Measurements from ENCODE around the gene KLF4. TPM values are rescaled to one million over a fixed set of nuclear protein-coding genes. Genes with fewer than 3 reads are reported as not detected.
A peak's percentile ranks its signal among the peaks of the same experiment; 100 is the strongest.

Gene KLF4
- total and polyA plus RNA-seq, 2 of the 4 experiments (the other 2 are of a cell fraction), result 1.3 to 3.8 TPM

DNA sequence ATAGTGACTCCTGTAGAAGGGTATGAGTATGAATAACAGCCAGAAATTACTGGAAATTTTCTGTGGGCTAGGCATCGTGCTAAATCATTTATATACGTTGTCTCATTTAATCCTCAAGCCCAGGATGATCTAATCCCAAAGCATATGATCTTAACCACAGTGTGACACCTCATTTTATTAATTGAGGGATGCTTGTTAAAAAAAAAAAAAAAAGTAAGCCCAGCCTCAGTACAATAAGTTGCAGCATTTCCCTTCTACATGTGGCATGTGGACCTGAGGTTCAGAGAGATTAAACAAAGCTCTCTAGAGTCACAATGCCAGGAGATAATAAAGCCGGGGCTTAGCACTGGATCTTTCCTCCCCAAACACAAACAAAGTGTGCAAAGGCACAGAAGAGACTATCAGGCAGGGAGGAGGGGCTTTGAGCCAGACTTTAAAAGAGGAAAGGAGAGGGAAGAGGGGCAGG is 49.5 kb downstream of the KLF4 start:
- dilution Hi-C loops (cut with HindIII; ENCODE audit: low sequenced_read_pairs, unreplicated experiment), result no loop called here
- ATAC-seq (ENCODE audit: low read depth), result no peak
- POLR2A ChIA-PET (ENCODE audit: unreplicated experiment), result interaction anchor here (0.6 kb wide), 1 partner anchor 19 kb away, joined by 7 read pairs; no protein-coding TSS in a partner anchor

More for the DNA sequence above, 49.5 kb downstream of the KLF4 start:
- no peak overlapping the region for H2BK20ac ChIP-seq (ENCODE audit: low read depth, low read length)
- H4K20me1 ChIP-seq (ENCODE audit: insufficient read depth, low read length), result no peaks in the 10 kb centered on the region
- no peaks in the 10 kb centered on the region for H3K36me3 ChIP-seq (ENCODE audit: control insufficient read depth, insufficient read depth, low read length)
- H3K9ac ChIP-seq (ENCODE audit: low read depth, low read length), result no peak overlapping the region
- in situ Hi-C loops (cut with MboI; ENCODE audit: low sequenced_read_pairs) (no loop called here), intact Hi-C loops (cut with micrococcal nuclease) (no loop called here)
- H3K27me3 ChIP-seq (ENCODE audit: control insufficient read depth, insufficient read depth, low read length), result peaks cover 2% of the 10 kb centered on the region
- no peak overlapping the region for H3K4me3 ChIP-seq (ENCODE audit: insufficient read depth, low read depth, low read length)
- H4K91ac ChIP-seq (ENCODE audit: insufficient read depth, low read depth, low read length), result no peak overlapping the region
- no peak overlapping the region for H3K4me2 ChIP-seq (ENCODE audit: low read depth, low read length)
- no peak overlapping the region for H3K27ac ChIP-seq (ENCODE audit: insufficient read depth, low read length)
- H4K8ac ChIP-seq (ENCODE audit: low read depth in 2 of 2, low read length in 2 of 2), result no peak overlapping the region
- no peak overlapping the region for H3K4ac ChIP-seq (ENCODE audit: low read depth, low read length)
- no peak for DNase-seq
- H2AK9ac ChIP-seq (replicated peaks; ENCODE audit: low read depth, low read length, poor library complexity), result no peak overlapping the region
- peaks cover 3% of the 10 kb centered on the region; the same call in 1 of the 2 replicates for H3K4me1 ChIP-seq (ENCODE audit: control insufficient read depth, insufficient read depth, low read length)
- BruUV-seq (replicated peaks), result no TSS peak
- peak overlapping the region; percentile 58 for H2AFZ ChIP-seq (replicated peaks; ENCODE audit: low read length, poor library complexity)
- H3K9me1 ChIP-seq (ENCODE audit: insufficient read depth, low read length), result no peaks in the 10 kb centered on the region; the same call in 1 of the 2 replicates
- no peak overlapping the region for H2BK5ac ChIP-seq (ENCODE audit: low read depth, low read length, poor library complexity, severe bottlenecking)
- no peaks in the 10 kb centered on the region for H3K79me1 ChIP-seq (ENCODE audit: low read depth in 1 of 2, low read length in 2 of 2)
- no peak overlapping the region for H3K23ac ChIP-seq (ENCODE audit: low read depth, low read length)
- no peaks in the 10 kb centered on the region for H3K9me3 ChIP-seq (ENCODE audit: control insufficient read depth, insufficient read depth, low read length)
- no peak overlapping the region for H3K14ac ChIP-seq (replicated peaks; ENCODE audit: low read depth, low read length)
- no peak overlapping the region for H4K5ac ChIP-seq (ENCODE audit: low read depth, low read length)
- no peak overlapping the region for H2BK15ac ChIP-seq (ENCODE audit: low read depth, low read length)
- no peak overlapping the region for H2BK120ac ChIP-seq (ENCODE audit: low read depth, low read length)
- TF ChIP-seq, protein P1, sequence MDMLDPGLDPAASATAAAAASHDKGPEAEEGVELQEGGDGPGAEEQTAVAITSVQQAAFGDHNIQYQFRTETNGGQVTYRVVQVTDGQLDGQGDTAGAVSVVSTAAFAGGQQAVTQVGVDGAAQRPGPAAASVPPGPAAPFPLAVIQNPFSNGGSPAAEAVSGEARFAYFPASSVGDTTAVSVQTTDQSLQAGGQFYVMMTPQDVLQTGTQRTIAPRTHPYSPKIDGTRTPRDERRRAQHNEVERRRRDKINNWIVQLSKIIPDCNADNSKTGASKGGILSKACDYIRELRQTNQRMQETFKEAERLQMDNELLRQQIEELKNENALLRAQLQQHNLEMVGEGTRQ (IDR thresholded peaks at IDR 0.05; ENCODE audit: low read depth, low read length), result no peak
- TF ChIP-seq CHD1 (IDR thresholded peaks at IDR 0.05; ENCODE audit: low read depth, low read length) (no peak), POLR2A (IDR thresholded peaks at IDR 0.05; ENCODE audit: low read depth, low read length) (no peak), BHLHE40 (IDR thresholded peaks at IDR 0.05; ENCODE audit: low read depth, low read length) (no peak), RFX5 (IDR thresholded peaks at IDR 0.05; ENCODE audit: low read depth, low read length) (no peak), RAD21 (IDR thresholded peaks at IDR 0.05; ENCODE audit: low read length) (no peak), MAFK (IDR thresholded peaks at IDR 0.05; ENCODE audit: low read depth, low read length) (no peak), MXI1 (IDR thresholded peaks at IDR 0.05; ENCODE audit: borderline replicate concordance, low read depth, low read length) (no peak), FOS (IDR thresholded peaks at IDR 0.05; ENCODE audit: low read depth, low read length) (no peak), MAZ (IDR thresholded peaks at IDR 0.05; ENCODE audit: borderline replicate concordance, low read depth, low read length) (no peak), RCOR1 (IDR thresholded peaks at IDR 0.05; ENCODE audit: insufficient replicate concordance, low read length) (no peak), CEBPB (IDR thresholded peaks at IDR 0.05; ENCODE audit: low read depth, low read length) (no peak), NFE2L2 (IDR thresholded peaks at IDR 0.05; ENCODE audit: low read depth, low read length) (no peak), SMC3 (IDR thresholded peaks at IDR 0.05; ENCODE audit: low read depth, low read length) (no peak)
- TF ChIP-seq, protein P2, sequence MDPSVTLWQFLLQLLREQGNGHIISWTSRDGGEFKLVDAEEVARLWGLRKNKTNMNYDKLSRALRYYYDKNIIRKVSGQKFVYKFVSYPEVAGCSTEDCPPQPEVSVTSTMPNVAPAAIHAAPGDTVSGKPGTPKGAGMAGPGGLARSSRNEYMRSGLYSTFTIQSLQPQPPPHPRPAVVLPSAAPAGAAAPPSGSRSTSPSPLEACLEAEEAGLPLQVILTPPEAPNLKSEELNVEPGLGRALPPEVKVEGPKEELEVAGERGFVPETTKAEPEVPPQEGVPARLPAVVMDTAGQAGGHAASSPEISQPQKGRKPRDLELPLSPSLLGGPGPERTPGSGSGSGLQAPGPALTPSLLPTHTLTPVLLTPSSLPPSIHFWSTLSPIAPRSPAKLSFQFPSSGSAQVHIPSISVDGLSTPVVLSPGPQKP (IDR thresholded peaks at IDR 0.05; ENCODE audit: borderline replicate concordance, low read depth, low read length), result no peak
- TF ChIP-seq, protein P3, sequence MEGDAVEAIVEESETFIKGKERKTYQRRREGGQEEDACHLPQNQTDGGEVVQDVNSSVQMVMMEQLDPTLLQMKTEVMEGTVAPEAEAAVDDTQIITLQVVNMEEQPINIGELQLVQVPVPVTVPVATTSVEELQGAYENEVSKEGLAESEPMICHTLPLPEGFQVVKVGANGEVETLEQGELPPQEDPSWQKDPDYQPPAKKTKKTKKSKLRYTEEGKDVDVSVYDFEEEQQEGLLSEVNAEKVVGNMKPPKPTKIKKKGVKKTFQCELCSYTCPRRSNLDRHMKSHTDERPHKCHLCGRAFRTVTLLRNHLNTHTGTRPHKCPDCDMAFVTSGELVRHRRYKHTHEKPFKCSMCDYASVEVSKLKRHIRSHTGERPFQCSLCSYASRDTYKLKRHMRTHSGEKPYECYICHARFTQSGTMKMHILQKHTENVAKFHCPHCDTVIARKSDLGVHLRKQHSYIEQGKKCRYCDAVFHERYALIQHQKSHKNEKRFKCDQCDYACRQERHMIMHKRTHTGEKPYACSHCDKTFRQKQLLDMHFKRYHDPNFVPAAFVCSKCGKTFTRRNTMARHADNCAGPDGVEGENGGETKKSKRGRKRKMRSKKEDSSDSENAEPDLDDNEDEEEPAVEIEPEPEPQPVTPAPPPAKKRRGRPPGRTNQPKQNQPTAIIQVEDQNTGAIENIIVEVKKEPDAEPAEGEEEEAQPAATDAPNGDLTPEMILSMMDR (conservative IDR thresholded peaks at IDR 0.05; ENCODE audit: low read depth, low read length), result no peak
- CTCF ChIA-PET, result no interaction called here
- no peak overlapping the region for H2AK5ac ChIP-seq (ENCODE audit: low read depth, low read length)
- WGBS, 2 experiments (ENCODE audit: extremely low coverage in 2 of 2, insufficient read length in 1 of 2), result no CpG with 5 or more reads among the region's 3 CpGs
- H3K18ac ChIP-seq (ENCODE audit: low read depth, low read length), result no peak overlapping the region
- no peak overlapping the region for H3K56ac ChIP-seq (ENCODE audit: extremely low read depth, insufficient read depth, low read length)
